MM.1S (cell line): ENCODE data around the gene WWTR1.

ENCODE experiments used
- CTCF ChIP-seq: fragments of 300-600 bp; sonication (generic); IDR thresholded peaks from 2 replicates; pipeline ENCODE4 v1.5.1; 2016; ENCODE audit warnings: antibody characterized with exemption, low read length, mixed read lengths
- EZH2 ChIP-seq: fragments of 300-600 bp; sonication (generic); optimal IDR thresholded peaks from 2 replicates; pipeline ENCODE3; 2017; ENCODE audit warnings: low read depth, mild to moderate bottlenecking, antibody characterized with exemption, low read length, mixed read lengths

- TF ChIP-seq CTCF: no peak
- no peak for TF ChIP-seq EZH2
Observed at GRCh38 chr3:149655826-149656574, 1.8 kb downstream of the WWTR1 start.
